GM21723 (cell line): ENCODE results near the gene FAXDC2.
"Not testable (repeated sequence)": the region's sequence is repeated elsewhere in the genome, so short reads cannot be mapped to it uniquely, and the experiment has no call there.

Source experiments
- ATAC-seq: cut with Tn5 transposase; IDR thresholded peaks from one replicate; pipeline ENCODE4 v1.9.1; 2021; ENCODE audit warnings: mild to moderate bottlenecking, moderate library complexity; ENCODE audit not compliant: unreplicated experiment

Gene FAXDC2

DNA sequence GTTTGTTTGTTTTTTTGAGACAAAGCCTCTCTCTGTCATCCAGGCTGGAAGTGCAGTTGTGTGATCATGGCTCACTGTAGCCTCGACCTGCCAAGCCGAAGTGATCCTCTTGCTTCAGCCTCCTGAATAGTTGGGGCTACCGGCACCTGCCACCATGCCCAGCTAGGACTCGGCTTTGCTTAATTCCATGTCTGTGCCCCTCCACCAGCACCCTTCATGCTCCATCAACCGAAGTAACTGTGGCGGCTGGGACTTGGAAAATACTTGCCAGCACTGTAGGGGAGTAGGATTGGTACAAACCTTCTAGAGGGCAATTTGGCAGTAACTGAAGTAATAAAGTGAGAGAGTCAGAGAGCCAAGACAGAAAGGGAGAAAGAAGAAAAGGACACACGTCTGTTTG lies 19.0 kb downstream of the FAXDC2 start:
- ATAC-seq: no peak

DNA sequence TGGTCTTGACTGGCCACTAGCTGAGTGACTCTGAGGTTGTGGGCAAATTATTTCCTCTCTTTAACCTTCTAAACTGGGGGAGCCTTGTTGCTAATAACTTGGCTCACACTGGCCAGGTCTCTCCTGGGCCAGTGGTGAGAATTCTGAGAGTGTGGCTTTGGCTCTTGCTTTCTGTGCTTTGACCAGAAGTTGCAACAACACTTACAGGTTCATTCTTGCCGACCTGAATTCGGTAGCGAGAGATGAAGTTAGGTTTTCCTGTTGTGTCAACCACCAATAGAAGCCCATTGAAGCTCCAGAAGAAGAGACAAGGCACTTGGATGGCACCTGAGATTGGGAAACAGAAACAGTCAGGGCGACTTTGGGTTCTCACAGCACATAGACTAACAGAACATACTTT lies 19.8 kb downstream of the FAXDC2 start:
- ATAC-seq: no peak

GRCh38 chr5:154830219-154830595 lies 20.2 kb downstream of the FAXDC2 start:
- no peak for ATAC-seq

DNA sequence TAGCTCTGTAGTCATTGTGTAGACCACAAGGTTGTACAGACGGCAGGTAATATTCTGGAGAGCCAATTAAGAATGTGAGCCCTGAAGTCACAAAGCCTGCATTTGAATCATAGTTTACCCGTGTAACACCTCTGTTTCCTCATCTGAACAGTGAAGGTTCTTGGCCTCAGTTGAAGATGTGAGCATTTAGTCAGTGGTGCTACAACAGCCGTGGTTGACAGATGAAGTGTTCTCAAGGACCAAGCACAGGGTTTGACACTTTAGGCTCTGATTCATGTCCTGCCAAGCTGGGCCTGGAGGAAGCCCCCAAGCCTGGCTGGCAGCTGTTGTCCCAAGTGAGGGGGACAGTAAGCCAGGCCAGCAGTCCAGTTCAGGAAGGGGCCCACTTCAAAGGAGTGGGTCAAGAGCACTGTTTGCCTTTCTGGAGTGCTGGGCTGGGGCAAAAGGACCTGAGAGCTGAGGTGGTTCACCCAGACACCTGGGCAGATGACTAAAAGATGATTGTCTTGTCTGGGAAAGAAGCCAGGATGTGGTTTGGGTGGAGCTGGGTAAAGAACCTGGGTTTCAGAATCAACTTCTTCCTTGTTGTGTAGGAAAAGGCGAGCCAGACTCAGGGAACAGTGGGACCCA lies 20.7 kb downstream of the FAXDC2 start:
- no peak for ATAC-seq

DNA sequence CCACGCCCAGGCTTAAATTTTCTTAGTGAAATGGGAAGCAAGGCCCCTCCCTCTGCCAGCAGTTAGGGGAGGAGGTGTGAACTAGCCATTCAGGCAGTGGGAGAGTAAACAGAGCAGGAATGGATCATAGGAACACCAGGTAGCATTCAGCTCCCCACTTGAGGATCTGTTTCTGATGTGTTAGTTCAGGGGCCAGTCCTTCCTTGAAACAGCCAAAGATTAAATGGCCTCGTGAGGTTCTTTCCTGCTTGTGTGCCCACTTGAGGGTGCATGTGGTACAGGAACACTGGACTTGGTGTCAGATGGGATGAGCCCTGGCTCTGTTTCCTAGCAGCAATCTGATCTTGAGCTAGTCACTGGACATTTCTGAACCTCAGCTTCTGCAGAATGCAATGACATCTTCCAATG lies 21.2 kb downstream of the FAXDC2 start:
- ATAC-seq: no peak

- no peak for ATAC-seq
Measured at GRCh38 chr5:154824070-154824469, 26.3 kb downstream of the FAXDC2 start.

DNA sequence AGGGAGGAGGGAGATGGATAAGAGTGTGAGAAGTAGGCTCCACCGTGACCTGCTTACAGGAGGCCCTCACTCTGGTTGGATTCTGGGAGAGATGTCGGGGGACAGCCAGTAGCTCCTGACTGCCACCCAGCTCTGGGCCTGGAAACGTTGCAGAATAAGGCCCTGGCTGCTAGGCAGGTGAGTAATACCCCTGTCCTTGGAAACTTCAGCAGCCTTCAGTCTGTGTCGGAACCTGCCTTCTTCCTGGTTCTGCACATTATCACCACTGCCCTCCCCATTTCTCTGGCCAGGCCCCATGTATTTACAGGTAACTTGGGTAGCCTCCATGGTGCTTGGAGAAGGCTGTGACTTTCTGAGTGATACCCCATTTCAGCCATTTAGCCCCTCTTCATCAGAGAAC lies 26.8 kb downstream of the FAXDC2 start:
- ATAC-seq: no peak

- not testable (repeated sequence) for ATAC-seq
Measured at GRCh38 chr5:154822896-154823295, 27.5 kb downstream of the FAXDC2 start.

DNA sequence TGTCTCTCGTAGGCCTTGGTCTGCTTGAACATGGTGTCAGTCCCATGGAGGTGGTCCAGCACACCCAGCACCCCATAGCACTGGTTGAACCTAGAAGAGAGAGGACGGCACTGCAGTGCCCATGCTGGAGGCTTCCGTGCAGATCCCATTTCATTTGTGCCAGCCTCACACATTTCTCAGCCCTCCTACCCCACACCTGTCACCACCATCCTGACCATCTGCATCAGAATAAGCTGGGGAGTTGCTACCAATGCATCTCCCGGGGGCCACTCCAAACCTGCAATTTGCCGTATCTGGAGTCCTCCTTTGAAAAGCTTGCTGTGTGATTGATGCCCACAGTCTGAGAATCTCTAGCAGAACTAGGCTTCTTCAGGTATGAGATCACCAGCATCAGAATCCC lies 30.0 kb downstream of the FAXDC2 start:
- no peak for ATAC-seq

GRCh38 chr5:154819546-154819945 lies 30.9 kb downstream of the FAXDC2 start:
- no peak for ATAC-seq

DNA sequence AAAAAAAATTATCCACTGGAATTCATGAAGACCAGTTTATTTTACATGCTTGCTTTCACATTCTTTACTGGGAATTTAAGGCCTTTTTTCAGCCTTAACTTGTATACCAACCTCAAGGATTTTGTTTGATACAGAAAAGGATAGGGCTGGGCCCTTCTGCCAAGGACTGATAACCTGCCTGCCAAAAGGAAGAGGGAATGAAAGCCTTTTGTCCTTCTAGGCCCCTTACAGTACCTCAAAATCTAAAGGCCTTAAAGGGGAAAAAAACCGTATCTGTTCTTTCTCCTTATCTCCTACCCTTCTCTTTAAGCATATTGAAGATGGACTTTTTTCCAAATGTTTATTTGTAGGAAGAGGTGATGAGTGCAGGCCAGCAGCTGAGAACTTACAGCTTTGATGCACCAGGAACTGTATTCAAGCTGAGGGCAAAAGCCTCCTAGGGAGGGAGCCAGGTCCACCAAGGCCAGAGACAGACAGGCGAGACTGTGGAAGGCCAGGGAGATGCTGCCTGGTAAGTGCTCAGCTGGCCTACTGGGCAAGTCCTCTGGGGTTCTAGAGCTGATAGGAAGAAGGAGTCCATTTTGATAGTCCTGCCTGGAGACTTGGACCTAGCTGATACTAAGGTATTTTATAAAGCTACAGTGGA lies 31.8 kb downstream of the FAXDC2 start:
- ATAC-seq: no peak

GRCh38 chr5:154817815-154818214 lies 32.6 kb downstream of the FAXDC2 start:
- ATAC-seq: no peak

DNA sequence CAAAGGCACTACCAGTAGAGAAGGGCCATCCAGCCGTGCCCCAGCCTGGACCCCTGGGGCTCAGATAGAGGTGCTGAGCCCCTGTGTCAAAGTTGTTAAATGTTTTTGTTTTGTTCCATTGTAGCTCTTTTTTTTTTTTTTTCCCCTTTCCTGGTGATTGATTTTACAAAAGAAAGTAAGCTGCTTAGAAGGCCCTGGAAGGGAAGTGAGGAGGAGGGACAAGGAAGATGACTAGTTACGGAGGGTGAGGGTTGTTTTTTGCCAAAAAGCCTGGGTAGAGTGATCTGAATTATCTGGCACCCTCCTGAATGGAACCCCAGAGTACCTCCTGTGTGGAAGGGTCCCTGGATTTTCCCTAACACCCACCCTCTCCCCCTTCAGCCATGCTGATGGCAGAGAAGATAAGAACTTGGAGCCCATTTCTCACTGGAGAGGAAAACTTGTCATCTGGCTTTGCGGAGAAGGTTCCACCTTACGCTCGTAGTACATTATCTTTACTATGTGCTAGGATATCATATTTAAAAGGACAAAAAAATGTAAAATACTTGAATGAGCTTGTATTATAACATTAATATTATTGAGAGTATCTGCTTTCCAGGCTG lies 33.4 kb downstream of the FAXDC2 start:
- ATAC-seq: no peak

GRCh38 chr5:154815684-154816247 lies 34.6 kb downstream of the FAXDC2 start:
- no peak for ATAC-seq

GRCh38 chr5:154815025-154815424 lies 35.4 kb downstream of the FAXDC2 start:
- ATAC-seq: no peak

- no peak for ATAC-seq
Measured at GRCh38 chr5:154813736-154814135, 36.7 kb downstream of the FAXDC2 start.

DNA sequence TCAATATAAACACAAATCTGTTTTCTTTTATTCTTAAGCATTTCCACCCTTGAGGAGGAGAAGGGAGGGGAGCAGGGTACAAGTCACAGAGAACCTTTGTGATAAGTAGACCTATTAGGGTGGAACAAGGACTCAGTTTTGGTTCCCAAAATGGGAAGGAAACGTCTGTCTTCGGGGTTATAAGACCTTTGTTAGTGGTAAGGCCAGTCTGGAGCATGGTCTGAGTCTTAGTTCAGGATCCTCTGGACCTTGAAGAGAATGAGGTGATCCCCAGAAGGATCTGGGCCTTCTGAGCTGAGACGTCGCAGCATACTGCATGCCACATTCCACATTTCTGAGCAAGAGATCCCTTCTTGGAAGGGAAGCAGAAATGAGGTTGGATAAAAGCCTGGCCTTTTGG lies 37.2 kb downstream of the FAXDC2 start:
- no peak for ATAC-seq

GRCh38 chr5:154811653-154812465 lies 38.5 kb downstream of the FAXDC2 start:
- peak; percentile 79 for ATAC-seq

DNA sequence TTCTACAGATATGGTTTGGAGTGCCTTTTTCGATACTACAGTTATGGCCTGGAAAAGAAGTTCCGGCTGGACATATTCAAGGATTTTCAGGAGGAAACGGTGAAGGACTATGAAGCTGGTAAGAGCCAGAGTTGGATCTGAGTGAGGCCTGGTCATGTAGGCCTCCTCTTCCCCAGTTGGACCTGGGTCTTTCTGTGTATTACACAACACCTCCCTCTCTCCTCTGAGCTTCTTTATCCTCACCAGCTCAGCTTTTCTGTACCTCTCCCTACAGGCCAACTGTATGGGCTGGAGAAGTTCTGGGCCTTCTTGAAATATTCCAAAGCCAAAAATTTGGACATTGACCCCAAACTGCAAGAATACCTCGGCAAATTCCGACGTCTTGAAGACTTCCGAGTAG lies 39.2 kb downstream of the FAXDC2 start:
- ATAC-seq: no peak

DNA sequence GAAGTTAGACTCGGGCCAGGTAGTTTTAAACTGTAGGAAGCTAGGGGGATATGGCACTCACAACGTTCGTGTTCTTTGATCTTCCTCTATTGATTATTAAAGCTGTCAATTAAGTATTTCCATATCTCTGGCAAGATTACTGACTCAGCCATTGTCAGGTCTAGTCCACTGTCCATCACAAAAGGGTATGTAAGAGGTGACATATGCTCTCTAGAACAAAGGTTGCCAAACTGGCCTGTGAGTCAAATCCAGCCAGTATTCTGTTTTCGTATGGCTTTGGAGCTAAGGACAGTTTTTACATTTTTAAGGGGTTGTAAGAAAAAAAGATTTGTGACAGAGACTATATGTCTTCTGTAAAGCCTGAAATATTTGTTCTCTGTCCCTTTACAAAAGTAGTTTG lies 44.2 kb downstream of the FAXDC2 start:
- no peak for ATAC-seq

- no peak for ATAC-seq
Measured at GRCh38 chr5:154802050-154802449, 48.4 kb downstream of the FAXDC2 start.
